SW480 (cell line): ENCODE data around the gene TMC7.

Source experiments
- DNase-seq: peaks from one replicate; pipeline ENCODE4 v3.0.0-alpha.2; 2016; ENCODE audit warnings: low spot score

Gene TMC7

DNA sequence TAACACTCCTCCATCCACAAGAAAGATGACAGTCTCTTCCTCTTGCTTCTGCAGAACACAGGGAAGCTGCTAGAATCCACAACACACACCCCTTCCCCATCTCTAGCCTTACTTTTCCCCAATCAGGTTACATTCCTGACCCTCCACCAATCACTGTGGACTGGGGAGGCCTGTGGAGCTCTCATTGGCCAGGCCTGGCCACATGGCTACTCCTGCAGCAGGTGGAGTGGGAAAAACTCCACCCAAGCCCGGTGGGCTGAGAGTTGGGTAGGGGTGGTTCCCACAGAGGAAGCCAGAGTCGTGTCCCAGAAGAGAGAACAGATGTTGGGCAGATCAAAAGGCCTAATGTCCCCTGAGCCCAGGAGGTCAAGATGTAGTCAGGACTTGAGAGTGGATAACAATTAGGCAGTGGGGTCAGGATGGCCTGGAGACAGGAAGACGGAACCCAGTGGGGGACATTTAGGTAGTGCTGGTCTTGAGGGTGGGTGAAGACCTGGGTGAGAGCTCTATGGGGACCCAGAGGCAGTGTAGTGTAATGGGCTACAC is 105.7 kb downstream of the TMC7 start:
- no peak for DNase-seq

DNA sequence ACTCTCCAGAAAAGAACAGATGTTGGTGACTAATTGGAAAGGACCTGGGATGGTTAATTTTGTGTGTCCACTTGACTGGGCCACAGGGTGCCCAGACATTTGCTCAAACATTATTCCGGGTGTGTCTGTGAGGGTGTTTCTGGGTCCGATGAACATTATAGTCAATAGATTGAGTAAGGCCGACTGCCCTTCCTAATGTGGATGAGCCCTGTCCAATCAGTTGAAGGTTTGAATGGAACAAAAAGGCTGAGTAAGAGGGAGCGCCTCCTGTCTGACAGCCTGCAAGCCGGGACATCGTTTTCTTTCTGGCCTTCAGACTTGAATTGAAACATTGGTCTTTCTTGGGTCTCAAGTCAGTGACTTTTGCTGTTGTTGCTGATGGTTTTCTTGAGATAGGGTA is 107.2 kb downstream of the TMC7 start:
- DNase-seq, result no peak

DNA sequence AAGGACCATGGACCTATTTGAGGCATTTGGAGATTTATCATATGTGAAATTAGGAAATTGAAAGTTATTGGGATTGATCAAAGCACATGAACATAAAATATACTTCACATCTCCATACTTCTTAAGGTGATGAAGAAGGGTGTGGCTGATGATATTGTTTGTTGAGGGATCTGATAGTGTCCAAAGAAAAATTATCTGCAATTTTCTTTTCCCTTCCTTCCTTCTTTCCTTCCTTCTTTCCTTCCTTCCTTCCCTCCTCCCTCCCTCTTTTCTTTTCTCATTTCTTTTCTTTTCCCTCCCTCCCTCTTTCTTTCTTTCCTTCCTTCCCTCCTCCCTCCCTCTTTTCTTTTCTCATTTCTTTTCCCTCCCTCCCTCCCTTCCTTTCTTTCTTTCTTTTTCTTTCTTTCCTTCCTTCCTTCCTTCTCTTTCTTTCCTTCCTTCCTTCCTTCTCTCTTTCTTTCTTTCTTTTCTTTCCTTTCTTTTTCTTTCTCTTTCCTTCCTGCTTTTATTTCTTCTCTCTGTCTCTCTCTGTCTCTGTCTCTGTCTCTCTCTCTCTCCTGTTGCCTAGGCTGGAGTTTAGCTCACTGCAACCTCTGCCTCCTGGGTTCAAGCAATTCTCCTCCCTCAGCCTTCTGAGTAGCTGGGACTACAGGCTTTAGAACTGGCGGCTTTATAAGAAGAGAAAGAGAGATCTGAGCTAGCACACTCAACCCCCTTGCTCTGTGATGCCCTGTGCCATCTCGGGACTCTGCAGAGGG is 109.1 kb downstream of the TMC7 start:
- no peak for DNase-seq

DNA sequence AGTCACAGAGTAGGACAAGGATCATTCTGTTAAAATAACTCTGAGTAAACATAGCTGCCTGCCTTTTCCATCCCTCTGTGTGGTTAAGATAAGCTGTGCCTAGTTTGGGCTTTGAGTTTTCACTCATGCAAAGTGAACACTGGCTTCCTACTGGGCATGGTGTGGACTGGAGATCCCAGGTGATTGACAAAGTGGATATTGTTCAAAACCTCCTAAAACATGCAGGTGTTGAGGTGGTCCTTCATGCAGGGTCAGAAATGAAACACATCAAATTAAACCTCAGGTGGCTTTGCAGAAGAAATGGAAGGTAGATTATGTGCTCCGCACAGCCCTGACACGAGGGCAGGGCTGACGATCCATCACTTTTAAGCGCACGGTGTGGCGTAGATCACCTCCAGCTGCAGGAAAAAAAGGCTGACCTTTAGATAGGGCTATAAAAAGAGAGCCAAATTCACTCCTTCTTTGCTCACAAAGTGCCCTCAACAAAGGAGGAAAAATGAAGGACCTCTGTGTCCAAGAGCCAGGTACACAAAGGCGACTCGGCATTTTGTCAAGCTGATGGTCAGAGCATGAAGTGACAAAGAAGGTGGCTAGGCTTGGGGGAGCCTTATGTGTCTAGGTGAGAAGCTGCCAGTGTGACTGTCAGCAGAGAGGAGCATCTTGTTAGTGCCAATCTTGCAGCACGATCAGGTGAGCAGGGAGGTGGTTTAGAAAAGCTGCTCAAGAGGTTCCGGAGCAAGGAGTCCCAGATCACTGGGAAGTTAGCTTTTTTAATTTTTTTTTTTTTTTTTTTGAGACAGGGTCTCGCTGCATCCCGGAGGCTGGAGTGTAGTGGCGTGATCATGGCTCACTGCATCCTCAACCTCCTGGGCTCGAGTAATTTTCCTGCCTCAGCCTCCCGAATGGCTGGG is 110.2 kb downstream of the TMC7 start:
- DNase-seq, result no peak

DNA sequence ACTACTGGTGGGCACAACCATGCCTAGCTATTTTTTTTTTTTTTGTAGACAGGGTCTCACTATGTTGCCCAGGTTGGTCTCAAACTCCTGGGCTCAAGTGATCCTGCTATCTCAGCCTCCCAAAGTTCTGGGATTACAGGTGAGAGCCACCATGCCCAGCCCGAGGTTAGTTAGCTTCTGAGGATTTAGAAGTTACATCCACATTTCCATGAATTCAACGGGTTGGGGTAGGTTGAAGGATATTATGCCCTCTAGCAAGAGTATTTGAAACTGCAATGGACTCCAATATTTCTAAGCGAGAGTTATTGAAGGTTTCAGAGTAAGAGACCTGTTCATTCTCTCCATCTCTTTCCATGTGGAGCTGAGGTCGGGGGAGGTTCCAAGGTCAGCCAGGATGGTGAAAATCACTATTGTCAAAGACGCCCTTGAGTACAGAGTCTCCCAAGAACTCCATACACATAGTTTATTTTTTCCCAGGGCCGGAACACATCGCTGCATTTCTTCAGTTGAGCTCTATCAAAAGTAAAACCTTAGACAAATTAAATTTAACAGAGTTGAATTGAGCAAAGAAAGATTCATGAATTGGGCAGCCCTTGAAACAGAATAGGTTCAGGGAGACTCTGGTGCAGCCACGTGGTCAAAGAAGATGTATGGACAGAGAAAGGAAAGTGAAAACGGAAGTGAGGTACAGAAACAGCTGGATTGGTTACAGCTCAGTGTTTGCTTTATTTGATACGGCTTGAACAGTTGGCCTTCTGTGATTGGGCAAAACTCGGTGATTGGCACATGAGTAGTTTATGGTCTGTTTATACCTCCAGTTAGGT is 111.0 kb downstream of the TMC7 start:
- peak; percentile 26 for DNase-seq

DNA sequence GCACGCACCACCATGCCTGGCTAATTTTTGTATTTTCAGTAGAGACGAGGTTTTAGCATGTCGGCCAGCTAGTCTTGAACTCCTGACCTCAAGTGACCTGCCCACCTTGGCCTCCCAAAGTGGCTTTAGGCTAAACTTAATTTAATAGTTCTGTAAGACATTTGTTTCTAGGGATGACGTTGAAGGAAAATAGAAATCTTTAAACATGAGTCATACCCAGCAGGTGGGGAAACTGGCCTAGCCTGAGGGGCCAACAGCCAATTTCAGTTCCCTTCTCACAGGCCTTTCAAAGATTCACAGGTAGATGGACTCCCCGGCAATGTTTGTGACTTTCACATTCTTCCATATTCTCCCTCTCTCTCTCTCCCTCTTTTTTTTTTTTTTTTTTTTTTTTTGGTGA is 111.9 kb downstream of the TMC7 start:
- DNase-seq, result no peak

DNA sequence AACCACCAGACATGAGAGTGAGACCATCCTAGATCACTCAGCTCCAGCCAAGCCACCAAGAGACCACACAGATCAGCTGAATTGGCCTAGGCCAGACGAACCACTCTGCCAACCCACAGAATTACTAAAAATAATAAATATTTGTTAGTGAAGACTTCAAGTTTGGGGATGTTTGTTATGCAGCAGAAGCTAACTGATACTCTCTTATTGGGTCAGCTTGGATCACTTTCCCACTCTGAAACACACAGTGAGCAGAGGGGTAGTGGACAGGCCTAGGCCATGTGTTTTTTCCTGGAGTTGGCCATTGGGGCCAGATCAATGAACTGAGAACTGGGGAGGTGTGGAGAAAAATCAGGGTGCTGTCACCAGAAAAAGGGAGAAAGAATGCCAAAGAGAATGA is 114.4 kb downstream of the TMC7 start:
- no peak for DNase-seq

DNA sequence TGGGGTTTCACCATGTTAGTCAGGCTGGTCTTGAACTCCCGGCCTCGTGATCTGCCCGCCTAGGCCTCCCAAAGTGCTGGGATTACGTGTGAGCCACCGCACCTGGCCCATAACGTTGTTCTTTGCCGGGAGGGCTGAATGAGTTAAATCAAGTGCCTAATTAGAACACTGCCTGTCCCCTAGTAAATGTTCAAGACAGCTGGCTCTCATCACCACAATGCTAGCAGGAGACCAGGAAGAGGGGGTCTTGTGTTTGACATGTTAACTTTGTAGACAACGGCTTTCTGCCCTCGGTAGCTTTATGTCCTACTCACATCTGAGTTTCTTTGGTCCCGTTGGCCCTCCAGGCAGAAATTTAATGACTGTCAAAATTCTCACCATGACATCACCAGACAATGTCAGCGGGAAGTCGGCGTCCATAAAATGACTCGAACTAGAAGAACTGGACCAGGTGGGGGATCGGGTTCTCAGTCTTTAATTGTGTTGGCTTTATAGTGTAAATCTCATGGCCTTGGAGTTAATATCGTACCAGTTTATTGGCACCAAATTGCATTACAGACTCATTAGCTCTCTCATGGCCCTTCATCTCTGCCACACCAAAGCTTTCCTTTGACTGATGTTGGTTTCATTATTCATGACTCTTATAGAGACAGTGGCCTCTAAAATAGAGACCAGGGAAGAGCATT is 118.6 kb downstream of the TMC7 start:
- DNase-seq, result no peak

DNA sequence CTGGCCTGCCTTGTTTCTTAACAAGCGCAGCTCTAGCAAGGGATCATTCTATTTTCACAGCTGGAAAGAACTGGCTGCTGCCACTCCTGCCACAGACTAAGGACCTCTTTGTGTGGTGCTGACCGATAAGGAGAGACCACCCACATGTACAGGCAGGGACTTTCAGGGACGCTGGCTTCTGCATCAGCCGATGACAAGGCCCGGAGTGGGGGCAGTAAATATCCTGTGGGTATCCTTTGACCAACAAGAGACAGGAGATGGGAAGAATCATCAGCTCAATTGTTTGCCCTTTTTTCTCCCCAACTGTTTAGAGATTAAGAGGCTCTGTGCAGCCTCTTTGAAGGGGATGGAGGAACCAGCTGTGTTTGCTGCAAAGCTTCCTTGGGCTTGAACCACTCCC is 120.9 kb downstream of the TMC7 start:
- DNase-seq, result no peak

DNA sequence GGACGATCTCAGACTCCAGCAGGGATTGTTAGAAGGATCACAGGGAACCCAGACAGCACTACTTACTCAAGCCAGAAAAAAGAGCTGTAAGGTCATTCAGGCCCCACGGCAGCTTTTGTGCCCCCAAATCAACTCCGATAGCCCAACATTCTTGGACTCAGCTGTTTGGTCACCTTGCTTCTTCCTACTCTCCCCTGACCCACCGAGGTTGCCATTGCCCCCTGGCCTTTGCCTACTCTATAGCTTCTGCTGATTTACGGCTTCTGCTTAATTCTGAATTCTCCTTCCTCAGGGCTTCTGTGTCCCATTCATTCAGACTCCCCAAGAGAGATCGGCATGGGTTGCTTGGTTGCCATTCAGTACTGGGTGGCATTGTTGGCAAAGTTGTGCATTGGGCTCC is 121.4 kb downstream of the TMC7 start:
- DNase-seq, result no peak

DNA sequence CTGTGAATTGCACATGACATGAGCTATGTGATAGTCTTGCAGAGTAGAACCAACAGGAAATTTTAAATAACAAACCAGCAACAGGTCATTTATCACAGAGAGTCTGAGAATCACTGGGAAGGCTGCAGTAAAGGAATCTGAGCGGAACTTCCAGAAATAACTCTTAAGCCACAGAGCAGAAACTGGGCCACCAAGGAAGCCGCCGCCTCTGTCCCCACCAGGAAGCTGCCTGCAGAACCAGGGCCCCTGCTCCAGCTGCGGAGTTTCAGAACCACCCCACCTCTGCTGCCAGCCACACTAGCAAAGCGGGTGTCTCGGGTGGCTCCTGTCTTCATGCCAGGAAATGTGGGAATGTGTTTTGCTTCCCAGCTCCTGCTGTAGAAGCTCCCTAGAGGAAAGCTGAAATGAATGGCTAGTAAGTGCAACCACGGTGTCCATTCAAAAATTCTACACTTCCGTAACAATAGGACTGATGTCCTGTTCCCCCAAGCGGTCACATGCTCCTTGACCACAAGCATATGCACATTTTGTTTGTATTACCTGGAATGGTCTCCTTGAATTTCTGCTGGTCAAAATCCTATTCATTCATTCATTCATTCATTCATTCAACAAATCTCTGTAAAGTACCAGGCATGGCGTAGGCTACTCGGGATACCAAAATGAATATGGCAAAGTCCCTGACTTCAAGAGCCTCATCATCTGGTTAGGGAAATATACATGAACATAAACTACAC is 122.3 kb downstream of the TMC7 start:
- DNase-seq, result no peak

DNA sequence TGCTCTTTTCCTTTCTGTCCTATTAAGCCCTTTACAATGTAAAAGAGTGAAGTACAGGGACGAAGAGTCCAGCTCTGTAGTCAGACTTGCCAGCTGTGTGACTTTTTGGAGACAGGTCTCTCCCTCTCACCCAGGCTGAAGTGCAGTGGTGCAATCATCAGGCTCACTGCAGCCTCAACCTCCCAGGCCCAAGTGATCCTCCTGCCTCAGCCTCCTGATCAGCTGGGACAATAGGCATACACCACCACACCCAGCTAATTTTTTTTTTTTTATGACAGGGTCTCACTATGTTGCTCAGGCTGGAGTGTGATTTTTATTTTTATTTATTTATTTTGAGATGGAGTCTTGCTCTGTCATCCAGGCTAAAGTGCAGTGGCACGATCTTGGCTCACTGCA is 122.9 kb downstream of the TMC7 start:
- no peak for DNase-seq

DNA sequence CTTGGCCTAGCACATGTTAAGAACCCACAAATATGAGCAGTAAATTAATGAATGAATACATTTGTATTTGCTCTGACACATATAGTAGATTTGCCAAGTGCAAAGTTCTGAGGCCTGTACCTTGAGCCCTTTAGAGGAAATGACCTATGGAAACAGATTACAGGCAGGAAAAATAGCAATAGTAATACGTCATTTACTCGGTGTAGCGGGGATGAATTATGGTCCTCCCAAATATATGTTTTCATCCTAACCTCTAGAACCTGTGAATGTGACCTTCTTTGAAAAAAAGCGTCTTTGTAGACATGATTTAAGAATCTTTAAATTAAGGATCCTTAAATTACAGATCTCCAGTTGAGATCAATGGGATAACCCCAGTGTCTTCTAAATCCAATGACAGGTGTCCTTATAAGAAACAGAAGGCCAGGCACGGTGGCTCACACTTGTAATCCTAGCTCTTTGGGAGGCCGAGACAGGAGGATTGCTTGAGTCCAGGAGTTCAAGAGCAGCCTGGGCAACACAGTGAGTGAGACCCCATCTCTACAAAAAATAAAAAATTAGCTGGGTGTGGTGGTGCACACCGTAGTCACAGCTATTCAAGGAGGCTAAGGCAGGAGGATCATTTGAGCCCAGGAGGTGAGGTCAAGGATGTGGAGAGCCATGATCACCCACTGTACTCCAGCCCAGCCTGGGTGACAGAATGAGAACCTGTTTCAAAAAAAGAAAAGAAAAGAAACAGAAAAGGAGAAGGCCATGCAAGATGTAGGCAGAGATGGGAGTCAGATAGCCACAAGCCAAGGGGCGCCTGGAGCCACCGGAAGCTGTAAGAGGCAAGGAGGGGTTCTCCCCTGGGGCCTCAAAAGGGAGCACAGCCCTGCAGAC is 124.9 kb downstream of the TMC7 start:
- no peak for DNase-seq

DNA sequence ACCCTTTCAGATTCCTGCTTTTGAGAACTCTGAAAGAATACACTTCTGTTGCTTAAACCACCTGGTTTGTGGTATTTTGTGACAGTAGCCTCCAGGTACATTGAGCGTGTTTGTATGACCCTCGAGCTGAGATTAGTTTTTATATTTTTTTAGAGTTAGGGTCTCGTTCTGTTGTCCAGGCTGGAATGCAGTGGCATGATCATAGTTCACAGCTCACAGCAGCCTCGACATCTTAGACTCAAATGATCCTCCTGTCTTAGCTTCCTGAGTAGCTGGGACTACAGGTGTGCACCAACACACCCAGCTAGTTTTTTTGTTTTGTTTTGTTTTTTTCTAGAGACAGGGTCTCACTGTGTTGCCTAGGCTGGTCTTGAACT is 125.5 kb downstream of the TMC7 start:
- no peak for DNase-seq

DNA sequence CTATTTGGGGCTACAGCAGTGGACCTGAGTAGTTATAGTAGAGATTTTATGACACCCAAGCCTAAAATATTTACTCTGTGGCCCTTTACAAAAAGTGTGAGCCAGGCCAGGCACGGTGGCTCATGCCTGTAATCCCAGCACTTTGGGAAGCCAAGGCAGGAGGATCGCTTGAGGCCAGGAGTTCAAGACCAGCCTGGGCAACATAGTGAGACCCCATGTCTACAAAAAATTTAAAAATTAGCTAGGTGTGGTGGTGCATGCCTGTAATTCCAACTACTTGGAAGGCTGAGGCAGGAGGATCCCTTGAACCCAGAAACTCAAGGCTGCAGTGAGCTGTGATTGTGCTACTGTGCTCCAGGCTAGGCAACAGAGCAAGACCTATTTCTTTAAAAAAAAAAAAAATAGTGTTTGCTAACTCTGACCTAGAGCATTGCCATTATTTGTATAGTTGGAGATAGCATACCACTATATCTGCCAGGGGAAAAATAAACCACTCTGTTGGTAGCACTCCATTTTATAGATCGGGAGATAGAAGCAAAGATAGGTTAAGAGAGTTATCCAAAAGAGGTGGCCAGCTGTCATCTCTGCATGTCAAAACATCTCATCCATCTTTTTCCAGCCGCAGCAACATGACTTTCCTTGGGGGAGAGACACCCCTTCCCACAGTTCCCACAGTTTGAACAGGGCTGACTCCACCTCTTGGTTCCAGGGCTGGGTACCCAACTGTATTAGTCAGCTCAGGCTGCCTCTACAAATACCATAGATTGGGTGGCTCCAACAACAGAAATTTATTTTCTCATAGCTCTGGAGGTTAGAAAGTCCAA is 127.0 kb downstream of the TMC7 start:
- no peak for DNase-seq

DNA sequence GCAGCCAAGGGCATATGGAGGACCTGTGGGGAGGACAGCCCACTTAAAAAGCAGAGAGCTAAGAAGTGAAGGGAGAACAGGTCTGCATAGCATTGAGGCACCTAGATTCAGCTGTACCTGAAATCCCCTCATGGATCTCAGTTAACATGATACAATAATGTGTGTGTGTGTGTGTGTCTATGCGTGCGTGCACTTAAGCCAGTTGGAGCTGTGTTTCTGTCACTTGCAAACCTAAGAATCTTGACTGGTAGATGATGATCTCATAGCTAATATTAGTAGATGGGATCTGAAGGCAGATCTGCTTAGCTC is 128.3 kb downstream of the TMC7 start:
- DNase-seq, result no peak
